Inflammatory macrophage treated with lipopolysaccharide for 4 hours (primary cell): ENCODE results near the gene MTRF1.
"Not testable (repeated sequence)": the region's sequence is repeated elsewhere in the genome, so short reads cannot be mapped to it uniquely, and the experiment has no call there.

Experiments
- DNase-seq: peaks from one replicate; pipeline ENCODE4 v3.0.0-alpha.2; 2020

The MTRF1 gene

GRCh38 chr13:41222259-41222852, 41.0 kb downstream of the MTRF1 start:
- DNase-seq: peak; percentile 50

DNA sequence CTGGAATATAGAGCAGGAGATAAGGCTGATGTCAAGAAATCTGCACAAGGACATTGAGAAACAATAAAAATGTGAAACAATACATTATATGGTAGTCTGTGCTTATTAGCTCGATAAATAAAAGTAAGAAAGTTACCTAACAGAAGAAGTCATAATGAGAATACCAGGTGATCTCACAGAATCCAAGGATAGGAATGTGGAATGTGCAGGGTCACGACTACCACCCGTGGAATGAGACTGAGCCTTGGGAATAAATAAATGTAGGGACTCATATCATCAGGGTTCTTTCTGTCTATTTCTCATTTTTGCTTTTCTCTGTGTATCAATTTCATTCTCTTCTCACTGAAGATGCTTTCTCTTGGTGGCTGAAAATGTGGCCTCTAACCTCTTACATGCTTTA, 43.0 kb downstream of the MTRF1 start:
- no peak for DNase-seq

- no peak for DNase-seq
These were observed 47.2 kb downstream of the MTRF1 start for GRCh38 chr13:41216160-41216559.

- no peak for DNase-seq
These were observed 49.5 kb downstream of the MTRF1 start for GRCh38 chr13:41213919-41214318.

DNA sequence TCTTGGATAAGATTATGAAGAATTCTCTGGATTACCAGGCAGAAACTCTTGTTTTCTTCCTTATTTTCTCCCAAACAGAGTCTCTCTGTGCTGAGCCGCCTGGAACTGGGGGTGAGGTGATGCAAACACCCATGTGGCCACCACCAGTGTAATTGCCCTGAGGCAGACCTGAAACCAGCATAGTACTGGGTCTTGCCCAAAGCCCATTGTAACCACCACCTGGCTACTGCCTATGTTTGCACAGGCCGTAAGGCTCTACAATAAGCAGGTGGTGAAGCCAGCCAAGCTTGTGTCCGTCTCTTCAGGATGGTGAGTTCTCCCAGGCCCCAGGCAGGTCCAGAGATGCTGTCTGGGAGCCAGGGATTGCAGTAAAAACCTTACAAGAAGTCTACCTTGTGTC, 50.1 kb downstream of the MTRF1 start:
- DNase-seq: no peak

- DNase-seq: no peak
These were observed 50.5 kb downstream of the MTRF1 start for GRCh38 chr13:41212881-41213280.

- no peak for DNase-seq
These were observed 52.3 kb downstream of the MTRF1 start for GRCh38 chr13:41211062-41211461.

DNA sequence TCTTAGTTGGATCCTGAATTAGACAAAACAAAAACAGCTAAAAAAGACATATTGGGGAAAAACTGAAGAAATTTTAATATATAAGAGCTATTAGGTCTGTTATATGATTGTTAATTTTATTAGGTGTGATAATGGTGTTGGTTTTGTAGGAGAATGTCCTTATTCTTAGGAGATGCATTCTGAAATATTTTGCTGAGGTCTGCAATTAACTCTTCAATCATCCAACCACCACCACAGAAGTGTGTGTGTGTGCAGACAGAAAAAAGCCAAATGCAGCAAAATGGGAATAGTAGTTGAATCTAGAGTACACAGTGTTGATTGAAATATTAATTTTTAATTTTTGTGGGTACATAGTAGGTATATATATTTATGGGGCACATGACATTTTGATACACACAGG, 56.9 kb downstream of the MTRF1 start:
- DNase-seq: no peak

DNA sequence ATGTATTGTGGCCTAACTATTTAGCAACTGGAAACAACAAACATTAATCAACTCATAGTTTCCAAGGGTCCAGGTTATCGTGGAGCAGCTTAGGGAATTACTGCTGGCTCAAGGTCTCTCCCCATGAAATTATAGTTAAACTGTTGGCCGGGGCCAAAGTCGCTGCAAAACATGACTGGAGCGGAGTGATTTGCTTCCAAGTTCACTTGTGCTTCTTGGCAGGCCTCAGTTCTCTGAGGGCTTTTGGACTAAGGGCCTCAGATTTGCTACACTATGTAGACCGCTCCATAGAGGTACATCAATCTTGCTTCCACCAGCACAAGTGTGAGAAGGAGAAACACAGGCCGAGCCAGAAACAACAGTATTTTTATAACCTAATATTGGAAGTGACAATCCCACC, 59.6 kb downstream of the MTRF1 start:
- DNase-seq: no peak

DNA sequence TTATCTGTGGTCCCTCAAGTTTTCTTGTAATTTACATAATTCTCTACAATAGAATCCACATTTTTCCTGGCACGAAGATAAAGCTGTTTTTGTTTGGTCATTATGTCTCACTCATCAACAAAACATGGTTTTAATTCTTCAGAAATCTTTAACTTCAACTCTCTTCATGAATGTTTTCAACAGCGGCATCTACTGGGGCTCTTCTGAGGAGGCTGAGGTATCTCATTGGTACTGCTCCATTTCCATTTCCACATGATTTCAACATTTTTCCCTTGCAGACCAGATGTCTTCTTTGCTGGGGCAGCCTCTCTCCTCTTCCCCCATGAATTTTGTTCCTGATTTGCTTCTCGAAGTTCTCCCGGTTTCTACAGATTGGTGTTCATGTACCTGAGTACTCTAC, 63.2 kb downstream of the MTRF1 start:
- no peak for DNase-seq

DNA sequence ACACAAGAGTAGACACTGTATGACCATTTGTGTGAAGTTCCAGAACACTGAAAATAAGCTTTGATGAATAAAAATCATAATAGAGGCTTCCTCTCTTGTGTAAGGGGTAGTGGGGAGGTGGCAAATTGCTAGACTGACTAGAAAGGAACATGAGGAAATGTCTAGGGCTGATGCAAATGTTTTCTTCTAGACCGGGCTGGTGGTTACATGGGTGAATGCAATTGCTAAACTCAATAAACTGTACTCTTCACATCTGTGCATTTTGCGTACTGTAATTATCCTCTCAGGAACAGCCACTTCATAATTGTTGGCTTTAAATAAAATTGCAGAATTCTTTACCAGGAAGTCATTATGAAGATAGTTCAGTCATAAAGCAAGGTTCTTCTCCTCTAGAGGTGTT, 63.9 kb downstream of the MTRF1 start:
- peak; percentile 23 for DNase-seq

GRCh38 chr13:41199079-41199478, 64.3 kb downstream of the MTRF1 start:
- DNase-seq: no peak

- peak; percentile 4 for DNase-seq
These were observed 66.8 kb downstream of the MTRF1 start for GRCh38 chr13:41196620-41197019.

DNA sequence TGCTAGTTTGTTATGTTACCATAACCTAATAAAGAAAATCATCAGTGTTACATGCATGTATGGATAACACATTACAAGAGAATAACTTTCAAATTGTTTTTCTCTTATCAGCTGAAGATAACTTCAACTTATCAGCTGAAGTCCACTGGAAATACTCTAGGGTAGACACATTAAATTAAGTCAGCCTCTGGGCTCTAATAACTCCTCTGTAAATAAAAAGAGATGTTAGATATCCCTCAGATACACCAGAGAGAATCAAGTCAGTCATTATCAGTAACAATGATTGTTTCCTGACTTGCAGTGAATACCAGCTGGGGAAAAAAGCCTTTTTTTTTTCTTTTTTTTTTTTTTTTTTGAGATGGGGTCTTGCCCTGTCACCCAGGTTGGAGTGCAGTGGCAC, 67.4 kb downstream of the MTRF1 start:
- DNase-seq: no peak

DNA sequence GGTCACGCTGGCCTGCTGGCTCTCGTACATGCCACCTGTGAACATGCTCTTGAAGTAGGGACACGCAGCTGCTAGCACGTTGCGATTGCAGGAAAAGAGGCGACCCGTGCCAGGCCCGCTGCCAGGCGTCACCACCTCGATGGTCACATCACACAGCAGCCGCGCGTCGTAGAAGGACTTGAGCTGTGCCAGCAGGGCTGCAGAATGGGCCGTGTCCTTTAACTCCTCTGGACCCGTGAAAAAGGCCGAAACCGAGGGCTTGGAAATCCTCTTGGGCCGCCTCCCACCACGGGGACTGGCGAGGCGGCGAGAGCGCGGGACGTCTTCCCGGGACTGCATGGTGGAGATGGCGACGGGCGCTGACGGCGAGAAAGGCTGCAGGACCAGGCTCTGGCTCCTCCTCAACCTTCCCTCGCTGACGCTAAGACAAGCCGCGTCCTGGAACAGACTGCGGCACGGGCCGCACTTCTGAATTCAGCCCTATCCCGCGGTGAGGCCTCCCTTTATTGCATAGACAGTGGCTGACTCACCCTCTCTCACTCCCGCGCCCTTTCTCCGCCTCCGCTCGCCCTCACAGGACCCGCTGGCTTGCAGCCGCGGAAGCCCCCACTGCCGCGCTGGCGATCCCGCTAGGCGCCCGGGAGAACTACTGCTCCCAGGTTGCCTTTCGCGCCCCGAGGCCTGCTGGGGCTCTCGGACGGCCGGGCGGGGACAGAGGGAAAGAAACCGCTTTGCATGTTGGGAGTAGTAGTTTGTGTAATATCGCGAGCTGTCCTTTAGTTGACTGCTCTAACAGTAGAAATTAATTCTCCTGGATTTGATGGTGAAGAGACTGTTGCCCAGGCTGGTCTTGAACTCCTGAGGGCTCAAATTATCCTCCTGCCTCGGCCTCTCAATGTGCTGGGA, 69.2 kb downstream of the MTRF1 start, which contains the start of gene KBTBD7:
Gene KBTBD7, minus strand, starts transcription at position 651 of the 906 bp plus-strand sequence. Its CDS starts 312 bp downstream, at position 339.
- DNase-seq: peak; percentile 94

GRCh38 chr13:41193469-41193868, 69.9 kb downstream of the MTRF1 start:
- no peak for DNase-seq

- no peak for DNase-seq
These were observed 74.8 kb downstream of the MTRF1 start for GRCh38 chr13:41188584-41188983.

DNA sequence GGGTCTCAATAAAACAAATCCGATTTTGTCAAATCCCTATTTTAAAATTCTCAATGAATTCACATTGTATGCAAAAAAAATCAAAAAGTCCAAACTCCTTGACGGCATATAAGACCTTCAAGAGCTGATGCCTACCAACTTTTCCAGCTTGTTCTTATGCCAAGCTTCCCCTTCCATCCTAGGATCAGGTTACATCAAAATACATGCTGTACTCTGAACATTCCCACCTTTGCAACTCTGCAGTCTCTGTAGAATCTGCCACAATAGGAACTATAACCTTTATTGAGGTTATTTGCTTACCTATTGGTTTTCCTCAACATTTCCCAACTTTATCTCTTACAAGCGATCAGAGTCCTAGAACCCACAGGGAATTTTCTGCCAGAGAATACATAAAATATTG, 76.9 kb downstream of the MTRF1 start:
- no peak for DNase-seq

DNA sequence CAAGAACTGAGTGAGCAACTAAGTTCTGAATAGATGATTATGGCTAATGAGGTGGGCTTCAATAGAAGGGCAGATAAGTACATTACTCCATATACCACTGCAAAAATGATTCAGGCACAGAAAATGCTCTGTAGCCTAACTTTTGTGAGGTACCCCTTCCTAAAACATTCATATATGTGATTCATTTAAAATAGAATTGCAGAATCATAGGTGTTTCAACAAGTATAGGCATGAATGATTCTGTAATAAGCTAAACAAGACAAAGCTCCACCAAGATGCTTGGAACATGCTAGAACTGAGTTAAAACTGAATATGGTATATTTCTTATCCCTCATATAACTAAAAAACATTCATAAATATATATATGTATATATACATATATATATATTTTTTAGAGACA, 81.1 kb downstream of the MTRF1 start:
- no peak for DNase-seq

GRCh38 chr13:41179593-41180250, 83.7 kb downstream of the MTRF1 start:
- peak; percentile 27 for DNase-seq

DNA sequence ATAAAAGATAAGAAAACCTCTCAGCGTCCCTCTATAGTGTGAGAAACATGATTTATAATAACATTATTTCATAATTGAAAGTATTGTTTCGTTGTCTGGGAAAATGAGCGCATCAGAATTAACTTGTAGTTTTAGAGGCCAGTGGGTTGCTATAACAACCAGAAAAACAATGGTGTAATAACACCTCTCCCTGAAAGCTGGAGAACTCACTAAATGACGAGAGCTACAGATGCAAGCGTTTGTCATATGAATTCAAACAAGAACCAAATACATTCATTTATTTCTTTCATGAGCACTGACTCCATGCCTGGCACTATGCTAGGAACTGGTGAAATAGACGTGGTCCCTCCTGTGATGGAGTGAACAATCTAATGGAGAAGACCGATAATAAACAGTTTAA, 85.3 kb downstream of the MTRF1 start:
- DNase-seq: peak; percentile 60

- DNase-seq: peak; percentile 78
These were observed 85.8 kb downstream of the MTRF1 start for GRCh38 chr13:41177616-41178015.

DNA sequence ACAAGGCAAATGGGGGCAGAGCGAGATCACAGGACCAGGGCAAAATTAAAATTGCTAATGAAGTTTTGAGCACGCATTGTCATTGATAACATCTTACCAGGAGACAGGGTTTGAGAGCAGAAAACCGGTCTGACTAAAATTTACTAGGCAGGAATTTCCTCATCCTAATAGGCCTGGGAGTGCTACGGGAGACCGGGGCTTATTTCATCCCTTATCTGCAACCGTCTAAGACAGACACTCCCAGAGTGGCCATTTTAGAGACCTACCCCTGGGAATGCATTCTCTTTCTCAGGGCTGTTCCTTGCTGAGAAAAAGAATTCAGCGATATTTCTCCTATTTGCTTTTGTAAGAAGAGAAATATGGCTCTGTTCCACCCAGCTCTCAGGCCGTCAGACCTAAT, 87.8 kb downstream of the MTRF1 start:
- not testable (repeated sequence) for DNase-seq
